Natural killer cell treated with Interleukin-12 subunit alpha and Interleukin-12 subunit beta and Interleukin-15 and Interleukin-18, amount 100 ng/mL, for 72 hours (primary cell): ENCODE data around the gene ARHGAP26. TPM values are rescaled to one million over a fixed set of nuclear protein-coding genes. Genes with fewer than 3 reads are reported as not detected.

Experiments used
- total RNA-seq, 2 donors: library from RNA; stranded (reverse); gene quantifications; one replicate each; pipeline ENCODE4 v1.2.3, GENCODE V29; 2022

The ARHGAP26 gene
- total RNA-seq, 2 donors from 2014 or later = 109 to 110 TPM

Other genes with a start within 250 kb of the ARHGAP26 start
- gene FGF1, start 84.3 kb upstream of the ARHGAP26 start, total RNA-seq = not detected